NCI-H460 (cell line): ENCODE data around the gene CKS2. TPM values are rescaled to one million over a fixed set of nuclear protein-coding genes. Genes with fewer than 3 reads are reported as not detected.
"Not testable (repeated sequence)": the region's sequence is repeated elsewhere in the genome, so short reads cannot be mapped to it uniquely, and the experiment has no call there.

ENCODE experiments used
- DNase-seq: peaks from one replicate; pipeline ENCODE4 v3.0.0-alpha.2; 2016; ENCODE audit warnings: low read depth; ENCODE audit errors: extremely low read depth
- polyA plus RNA-seq: library from polyadenylated mRNA; depleted of rRNA; stranded (reverse); fragments of >200 nt; gene quantifications from 2 replicates; pipeline ENCODE4 v1.2.3, GENCODE V29; 2014; cell fraction: nucleus; rRNA removed
- total RNA-seq: library from RNA; depleted of rRNA; stranded (reverse); fragments of >200 nt; shearing (Covaris generic); gene quantifications from 2 replicates; pipeline ENCODE4 v1.2.3, GENCODE V29; 2014; rRNA removed

Gene CKS2
- 381 and 430 TPM in 2 replicates for total RNA-seq
- 275 and 284 TPM in 2 replicates for polyA plus RNA-seq

DNA sequence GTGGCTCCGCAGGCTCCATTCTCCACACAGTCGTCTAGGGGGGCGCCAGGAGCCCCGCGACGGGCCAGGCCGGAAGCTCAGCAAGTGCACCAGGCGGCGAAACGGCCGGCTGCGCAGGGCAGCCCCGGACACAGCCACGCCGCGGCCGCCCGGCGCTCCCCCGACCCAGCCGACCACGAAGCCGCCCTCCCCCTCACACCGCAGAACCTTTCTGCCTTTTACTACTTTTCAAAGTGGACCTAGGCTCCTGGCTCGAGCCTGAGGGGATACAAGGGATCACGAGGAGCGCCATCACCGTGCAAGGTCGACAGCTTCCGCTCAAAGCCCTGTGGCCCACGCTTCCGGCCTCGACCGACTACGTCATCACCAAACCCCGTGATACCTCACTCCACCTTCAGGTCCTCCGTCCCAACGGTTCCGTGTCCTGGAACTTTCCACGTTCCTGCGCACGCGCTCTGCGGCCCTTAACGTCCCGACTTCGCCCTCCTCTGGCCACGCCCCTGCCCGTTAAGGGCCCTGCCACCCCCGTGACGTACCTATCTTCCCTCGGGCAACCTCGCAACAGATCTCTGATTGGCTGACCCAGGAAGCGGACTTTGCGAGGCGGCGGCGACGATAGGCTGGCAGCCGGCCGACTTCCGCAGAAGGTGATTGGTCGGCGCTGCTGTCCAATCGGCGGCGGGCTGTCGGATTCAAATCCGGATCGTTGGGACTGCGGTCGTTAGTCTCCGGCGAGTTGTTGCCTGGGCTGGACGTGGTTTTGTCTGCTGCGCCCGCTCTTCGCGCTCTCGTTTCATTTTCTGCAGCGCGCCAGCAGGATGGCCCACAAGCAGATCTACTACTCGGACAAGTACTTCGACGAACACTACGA is at the start of gene CKS2:
Gene CKS2, plus strand, starts transcription at position 721 of the 871 bp plus-strand sequence. Its CDS starts 98 bp downstream, at position 819.
- DNase-seq, result peak; percentile 100

DNA sequence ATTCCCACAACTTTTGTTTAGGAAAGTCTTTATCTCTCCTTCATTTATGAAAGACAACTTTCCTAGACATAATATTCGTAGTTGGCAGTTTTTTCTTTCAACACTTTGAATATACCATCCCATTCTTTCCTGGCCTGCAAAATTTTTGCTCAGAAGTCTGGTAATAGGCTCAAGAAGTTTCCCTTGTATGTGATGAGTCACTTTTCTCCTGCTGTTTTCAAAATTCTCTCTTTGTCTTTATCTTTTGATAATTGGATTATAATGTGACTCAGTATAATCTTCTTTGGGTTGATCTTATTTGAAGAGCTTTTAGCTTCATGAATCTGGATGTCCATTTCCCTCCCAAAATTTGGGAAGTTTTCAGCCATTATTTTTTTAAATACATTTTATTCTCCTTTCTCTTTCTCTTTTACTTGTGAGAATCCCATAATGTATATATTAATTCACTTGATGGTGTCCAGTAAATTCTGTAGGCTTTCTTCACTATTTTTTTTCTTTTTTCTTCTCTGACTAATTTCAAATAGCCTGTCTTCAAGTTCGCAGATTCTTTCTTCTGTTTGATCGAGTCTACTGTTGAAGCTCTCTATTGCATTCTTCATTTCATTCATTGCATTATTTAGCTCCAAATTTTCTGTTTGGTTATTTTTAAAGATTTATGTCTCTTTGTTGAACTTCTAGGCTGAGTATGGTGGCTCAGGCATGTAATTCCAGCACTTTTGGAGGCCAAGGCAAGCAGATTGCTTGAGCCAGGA is 37.3 kb upstream of the CKS2 start:
- DNase-seq, result no peak

DNA sequence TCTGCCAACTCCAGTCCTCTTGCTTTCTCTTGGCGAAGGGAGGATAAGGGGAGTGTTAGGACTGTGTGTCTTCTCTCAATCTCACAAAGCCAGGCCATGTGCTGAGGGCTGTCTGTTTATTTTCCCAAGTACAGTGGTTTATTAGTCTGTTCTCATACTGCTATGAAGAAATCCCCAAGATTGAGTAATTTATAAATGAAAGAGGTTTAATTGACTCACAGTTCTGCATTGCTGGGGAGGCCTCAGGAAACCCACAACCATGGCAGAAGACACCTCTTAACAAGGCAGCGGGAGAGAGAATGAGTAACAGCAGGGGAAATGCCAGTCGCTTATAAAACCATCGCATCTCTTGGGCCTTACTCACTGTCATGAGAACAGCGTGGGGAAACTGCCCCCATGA is 36.2 kb upstream of the CKS2 start:
- DNase-seq, result no peak

DNA sequence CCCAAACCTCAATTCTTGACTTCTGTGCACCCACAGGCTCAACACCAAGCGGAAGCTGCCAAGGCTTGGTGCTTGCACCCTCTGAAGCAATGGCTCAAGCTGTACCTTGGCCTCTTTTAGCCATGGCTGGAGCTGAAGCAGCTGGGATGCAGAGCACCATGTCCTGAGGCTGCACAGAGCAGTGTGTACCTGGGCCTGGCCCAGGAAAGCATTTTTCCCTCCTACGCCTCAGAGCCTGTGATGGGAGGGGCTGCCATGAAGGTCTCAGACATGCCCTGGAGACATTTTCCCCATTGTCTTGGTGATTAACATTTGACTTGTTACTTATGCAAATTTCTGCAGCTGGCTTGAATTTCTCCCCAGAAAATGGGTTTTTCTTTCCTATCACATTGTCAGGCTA is 35.0 kb upstream of the CKS2 start:
- DNase-seq, result not testable (repeated sequence)

DNA sequence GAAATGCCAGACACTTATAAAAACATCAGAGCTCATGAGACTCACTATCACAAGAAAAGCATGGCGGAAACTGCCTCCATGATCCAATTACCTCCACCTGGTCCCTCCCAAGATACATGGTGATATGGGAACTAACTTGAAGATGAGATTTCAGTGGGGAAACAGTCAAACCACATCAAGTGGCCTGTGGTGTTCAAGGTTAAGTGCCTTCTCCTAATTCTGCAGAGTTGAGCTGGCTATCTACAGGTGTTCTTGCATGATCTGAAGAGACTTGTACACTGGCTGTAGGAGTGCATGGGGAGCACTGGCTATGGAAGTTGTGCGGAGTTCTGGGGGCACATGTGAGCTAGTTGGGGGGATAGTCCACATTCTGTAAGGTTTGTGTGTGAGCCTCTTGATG is 34.0 kb upstream of the CKS2 start:
- no peak for DNase-seq

DNA sequence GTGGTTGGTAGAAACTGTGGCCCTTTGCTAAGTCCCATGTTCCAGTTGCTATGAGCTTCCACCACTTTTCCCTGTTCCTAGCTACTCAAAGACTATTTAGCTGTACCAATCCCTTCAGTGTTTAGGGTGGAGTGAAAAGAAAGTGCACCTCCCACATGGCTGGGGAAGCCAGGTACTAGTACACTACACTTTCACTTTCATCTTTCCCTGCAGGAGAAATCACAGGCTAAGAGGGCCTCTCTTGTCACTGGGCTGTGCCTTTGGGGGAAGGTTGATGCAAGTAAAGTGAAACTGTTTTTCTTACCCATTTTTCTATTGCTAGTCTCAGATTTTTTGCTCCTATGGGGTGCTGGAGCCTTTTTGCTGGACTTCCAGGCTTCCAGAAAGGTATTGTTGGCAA is 33.5 kb upstream of the CKS2 start:
- DNase-seq, result no peak

DNA sequence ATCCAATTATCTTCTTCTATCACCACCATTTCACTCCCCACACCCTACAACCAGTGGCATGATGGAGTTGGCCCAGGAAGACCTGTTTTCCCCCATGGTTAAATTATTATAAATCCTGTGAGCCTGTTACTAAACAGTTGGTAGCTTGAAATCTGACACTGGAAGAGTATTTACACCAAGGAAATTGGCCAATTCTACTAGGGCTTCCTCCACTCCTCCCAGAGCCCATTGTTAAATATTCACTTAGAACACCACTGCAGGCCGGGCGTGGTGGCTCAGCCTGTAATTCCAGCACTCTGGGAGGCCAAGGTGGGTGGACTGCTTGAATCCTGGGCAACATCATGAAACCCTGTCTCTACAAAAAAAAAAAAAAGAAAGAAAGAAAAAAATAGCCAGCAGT is 32.4 kb upstream of the CKS2 start:
- no peak for DNase-seq

DNA sequence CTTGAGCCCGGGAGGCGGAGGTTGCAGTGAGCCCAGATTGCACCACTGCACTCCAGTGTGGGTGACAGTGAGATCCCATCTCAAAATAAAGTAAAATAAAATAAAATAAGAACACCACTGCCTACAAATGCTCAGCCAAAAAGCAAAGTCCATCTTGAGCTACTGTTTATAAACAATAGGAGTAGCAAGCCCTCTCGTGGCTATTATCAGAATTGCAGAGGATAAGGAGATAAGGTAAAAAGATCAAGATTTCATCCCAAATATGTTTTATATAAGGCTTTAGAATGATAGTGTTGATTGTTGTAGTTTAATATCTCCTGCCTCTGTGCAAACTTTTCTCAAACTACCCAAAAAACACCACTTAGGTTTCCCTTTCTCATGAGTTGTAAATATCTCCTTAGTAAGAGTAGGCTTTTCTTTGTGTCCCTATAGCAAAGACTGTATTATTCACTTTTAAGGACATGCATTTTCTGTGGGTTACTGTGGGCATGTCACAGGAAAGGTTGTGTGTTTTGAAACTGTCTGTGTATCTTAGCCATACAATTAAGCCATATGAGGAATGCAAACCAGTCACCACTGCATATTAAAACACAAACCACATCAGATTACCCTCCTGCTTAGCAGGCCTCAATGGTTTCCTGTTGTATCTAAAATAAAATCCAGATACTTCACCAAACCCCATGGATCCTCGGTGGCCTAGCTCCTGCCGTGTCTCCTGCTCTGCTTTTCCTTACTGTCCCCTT is 31.8 kb upstream of the CKS2 start:
- peak; percentile 41 for DNase-seq

DNA sequence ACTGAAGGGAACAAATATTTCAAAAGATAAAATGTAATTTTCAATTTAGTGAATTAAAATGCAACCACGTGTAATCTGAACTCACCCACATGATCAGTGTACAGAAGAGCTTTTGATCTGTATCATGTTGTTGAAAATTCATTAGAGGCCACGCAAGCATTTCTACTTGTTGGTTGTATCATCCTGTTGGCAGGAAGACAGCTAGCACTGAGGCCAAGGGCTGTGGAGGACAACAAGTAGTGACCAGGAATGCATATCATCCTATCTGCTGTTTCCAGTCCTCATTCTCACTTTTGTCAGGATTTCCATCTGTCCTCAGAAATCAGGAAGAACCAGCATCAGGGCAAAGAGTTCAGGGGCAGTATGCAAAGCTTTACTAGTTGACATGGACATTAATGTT is 29.9 kb upstream of the CKS2 start:
- no peak for DNase-seq

DNA sequence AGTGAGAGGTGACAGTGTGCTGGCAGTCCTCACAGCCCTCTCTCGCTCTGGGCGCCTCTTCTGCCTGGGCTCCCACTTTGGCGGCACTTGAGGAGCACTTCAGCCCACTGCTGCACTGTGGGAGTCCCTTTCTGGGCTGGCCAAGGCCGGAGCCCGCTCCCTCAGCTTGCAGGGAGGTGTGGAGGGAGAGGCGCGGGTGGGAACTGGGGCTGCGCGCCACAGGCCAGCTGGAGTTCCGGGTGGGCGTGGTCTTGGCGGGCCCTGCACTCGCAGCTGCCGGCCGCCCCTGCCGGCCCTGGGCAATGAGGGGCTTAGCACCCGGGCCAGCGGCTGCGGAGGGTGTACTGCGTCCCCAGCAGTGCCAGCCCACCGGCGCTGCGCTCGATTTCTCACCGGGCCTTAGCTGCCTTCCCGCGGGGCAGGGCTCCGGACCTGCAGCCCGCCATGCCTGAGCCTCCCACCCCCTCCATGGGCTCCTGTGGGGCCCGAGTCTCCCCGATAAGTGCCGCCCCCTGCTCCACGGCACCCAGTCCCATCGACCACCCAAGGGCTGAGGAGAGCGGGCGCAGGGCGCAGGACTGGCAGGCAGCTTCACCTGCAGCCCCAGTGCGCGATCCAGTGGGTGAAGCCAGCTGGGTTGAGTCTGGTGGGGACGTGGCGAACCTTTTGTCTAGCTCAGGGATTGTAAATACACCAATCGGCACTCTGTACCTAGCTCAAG is 28.6 kb upstream of the CKS2 start:
- DNase-seq, result not testable (repeated sequence)

DNA sequence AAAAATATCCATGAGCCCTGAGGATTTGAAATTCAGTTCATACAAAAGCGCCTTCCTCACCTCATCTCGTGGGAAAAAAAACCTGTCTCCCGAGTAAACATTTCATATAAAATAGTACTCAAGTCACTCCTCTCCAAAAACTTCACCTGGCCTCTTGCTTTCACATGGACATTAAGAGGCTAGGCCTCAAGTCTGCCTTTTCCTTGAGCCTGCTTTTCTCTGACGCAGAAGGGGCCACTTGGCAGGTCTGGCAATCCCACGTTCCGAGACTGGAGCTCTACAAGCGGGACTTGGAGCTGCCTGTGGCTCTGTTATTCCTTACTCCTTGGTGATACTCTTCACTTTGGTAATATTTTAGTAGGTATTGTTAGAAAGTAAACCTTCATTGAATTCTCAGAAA is 26.9 kb upstream of the CKS2 start:
- no peak for DNase-seq

DNA sequence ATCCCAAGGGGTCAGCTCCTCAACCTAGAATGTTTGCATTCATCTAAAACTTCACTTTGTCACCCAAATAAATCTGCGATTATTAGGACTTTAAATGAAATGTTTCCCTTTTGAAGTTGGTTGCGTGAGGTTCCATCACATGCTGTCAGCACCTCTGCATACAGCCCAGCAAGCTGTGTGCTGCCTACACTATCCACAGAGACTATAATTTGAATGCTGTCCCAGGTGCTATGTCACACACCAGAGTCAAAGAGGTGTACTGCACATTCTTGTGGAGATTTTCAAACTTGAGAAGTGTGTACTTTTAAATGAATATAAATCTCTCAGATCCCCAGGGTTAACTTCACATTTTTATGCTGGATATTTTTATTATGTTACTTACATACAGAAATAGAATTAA is 19.3 kb upstream of the CKS2 start:
- DNase-seq, result no peak

DNA sequence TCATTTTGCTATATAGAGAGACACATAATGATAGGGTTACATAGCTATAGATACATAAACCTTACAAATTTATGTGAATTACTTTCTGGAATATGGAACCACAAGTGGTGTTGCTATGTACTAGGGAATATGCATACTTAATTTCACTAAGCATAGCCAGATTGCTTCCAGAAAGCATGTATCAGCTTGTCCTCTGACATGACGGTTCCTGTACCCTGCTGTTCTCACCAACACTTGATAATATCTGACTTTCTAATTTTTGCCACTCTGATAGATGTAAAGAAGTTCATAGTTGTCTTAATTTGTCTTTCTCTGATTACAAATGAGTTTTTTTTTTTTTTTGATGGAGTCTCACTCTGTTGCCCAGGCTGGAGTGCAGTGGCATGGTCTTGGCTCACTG is 18.0 kb upstream of the CKS2 start:
- DNase-seq, result no peak

DNA sequence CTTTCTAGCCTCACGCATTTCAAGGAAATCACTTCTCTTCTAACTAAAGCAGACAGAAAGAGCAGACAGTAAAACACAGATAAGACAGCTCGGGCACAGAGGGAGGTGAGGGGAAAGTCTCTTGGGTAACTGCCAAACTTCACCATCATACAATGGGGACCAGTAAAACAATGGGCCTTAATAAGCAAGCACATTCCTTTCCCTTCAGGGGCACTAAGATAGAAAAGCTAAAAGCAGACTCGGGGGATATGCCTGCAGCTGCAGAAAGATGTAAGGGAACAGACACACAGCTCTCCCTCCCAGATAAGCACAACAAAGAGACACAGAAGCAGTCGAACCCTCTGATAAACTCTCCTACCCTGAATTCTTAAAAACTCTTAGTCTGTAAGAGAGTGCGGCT is 15.6 kb upstream of the CKS2 start:
- DNase-seq, result no peak

DNA sequence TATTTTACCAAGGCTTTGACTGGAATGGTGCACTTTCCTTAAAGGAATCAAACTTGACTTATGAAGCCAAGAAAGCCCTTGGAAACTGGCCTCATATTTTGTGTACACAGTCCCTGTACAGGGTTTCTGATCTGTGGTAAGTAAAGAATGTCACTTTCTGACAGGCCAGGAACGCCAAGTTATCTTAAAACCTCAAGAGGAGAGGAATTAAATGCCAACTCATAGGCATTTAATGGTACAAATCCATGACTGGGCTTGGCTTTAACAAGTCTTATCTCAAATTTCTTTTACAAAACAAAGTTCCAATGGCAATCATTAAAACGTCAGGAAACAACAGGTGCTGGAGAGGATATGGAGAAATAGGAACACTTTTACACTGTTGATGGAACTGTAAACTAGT is 9.0 kb upstream of the CKS2 start:
- not testable (repeated sequence) for DNase-seq

DNA sequence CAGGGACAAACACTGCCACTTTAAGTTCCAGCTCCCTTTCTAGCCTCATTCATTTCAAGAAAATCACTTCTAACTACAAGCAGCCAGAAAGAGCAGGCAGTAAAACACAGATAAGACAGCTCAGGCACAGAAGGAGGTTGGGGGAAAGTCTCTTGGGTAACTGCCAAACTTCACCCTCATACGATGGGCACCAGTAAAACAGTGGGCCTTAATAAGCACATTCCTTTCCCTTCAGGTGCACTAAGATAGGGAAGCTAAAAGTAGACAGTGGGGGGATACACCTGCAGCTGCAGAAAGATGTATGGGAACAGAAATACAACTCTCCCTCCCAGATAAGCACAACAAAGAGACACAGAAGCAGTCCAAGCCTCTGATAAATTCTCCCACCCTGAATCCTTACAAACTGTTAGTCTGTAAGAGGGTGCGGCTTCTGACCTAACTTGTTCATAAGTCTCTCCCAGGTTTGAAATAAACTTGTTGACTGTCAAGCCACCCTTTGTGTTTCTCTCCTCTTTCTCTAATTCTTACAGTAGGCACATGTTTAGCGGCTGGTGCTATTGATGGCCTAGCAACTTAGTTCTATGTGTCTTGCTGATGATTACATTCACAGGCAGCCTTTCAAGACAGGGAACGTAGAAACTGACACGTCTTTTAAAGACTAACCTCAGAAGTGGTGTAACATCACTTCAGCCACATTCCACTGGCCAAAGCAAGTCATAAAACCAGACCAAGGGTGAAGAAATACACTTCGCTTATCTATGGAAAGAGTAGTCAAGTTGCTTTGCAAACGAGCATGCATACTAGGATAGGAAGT is 6.8 kb upstream of the CKS2 start:
- DNase-seq, result no peak

DNA sequence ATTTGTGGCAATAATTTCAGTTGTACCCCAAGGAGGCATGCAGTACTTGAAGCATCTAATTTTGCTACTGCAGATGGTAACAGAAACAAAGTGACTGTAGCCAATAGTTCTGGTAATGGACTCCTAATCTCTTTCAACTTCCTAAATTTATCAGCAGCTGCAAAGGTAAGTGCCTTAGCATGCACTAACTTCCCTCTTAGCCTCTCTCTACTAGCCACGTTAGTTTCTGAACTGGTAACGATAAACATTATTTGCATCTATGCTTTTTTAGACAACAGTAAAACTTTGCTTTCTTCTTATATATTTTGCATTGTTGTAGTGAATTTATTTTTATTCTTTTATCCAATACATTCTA is 6.2 kb upstream of the CKS2 start:
- DNase-seq, result no peak

DNA sequence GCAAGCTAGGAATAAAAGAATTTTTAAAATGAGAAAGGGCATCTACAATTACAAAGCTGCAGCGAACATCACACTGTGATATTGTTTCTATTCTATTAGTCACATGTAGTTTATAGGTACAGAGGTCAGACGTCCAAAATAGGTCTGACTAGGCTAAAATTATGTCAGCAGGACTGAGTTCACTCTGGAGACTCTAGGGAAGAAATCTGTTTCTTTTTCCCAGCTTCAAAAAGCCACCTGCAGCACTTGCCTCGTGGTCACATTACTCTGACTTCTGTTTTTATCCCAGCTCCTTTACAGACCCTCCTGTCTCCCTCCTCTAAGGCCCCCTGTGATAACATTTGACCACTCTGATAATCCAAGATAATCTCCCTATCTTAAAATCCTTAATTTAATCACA is 5.1 kb upstream of the CKS2 start:
- DNase-seq, result no peak

DNA sequence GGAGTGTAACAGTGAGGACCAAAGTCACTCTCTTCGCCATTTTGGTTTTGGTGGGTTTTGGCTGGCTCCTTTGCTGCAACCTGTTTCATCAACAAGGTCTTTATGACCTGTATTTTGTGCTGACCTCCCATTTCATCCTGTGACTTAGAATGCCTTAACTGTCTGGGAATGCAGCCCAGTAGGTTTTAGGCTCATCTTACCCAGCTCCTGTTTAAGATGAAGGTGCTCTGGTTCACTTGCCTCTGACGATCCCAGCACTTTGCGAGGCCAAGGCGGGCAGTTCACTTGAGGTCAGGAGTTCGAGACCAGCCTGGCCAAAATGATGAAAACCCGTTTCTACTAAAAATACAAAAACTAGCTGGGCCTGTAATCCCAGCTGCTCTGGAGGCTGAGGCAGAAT is 1.8 kb upstream of the CKS2 start:
- no peak for DNase-seq
